Sciatic nerve (tissue), 2 donors: Measurements from ENCODE around the gene DDA1. TPM values are rescaled to one million over a fixed set of nuclear protein-coding genes. Genes with fewer than 3 reads are reported as not detected.
"Not testable (repeated sequence)": the region's sequence is repeated elsewhere in the genome, so short reads cannot be mapped to it uniquely, and the experiment has no call there.

ENCODE experiments used
- ATAC-seq: fragments of 200-7000 bp; cut with Tn5 transposase; one replicate; pipeline ENCODE4 v1.9.1; 2020; ENCODE audit warnings: mild to moderate bottlenecking, moderate library complexity
- DNase-seq: peaks from one replicate; pipeline ENCODE4 v3.0.0-alpha.2; 2020; ENCODE audit warnings: low spot score
- intact Hi-C: fragments of 100-400 bp; cut with DNase I; formaldehyde crosslinking; loops from one replicate; pipeline ENCODE4 v1.14.2; 2022
- total RNA-seq: library from RNA; stranded (reverse); fragmentation: NEBNext Ultra II Directional; extraction: Animal tissue kit (Norgen Biotek cat#: 25700); gene quantifications from one replicate; pipeline ENCODE4 v1.2.1, GENCODE V29; 2021
- donor health status: DM: no; HTN: no; CAD: no.
- donor health status: DM: no; HTN: no; CAD: no.

The DDA1 gene
- total RNA-seq = 29.4 TPM

GRCh38 chr19:17309198-17309964 lies at the start of gene DDA1:
Gene DDA1, plus strand, starts transcription at chr19:17309563. Its CDS starts 92 bp downstream, at chr19:17309655.
- intact Hi-C loops = no loop called here
- peak; percentile 99 for DNase-seq
- ATAC-seq = peak; percentile 93

DNA sequence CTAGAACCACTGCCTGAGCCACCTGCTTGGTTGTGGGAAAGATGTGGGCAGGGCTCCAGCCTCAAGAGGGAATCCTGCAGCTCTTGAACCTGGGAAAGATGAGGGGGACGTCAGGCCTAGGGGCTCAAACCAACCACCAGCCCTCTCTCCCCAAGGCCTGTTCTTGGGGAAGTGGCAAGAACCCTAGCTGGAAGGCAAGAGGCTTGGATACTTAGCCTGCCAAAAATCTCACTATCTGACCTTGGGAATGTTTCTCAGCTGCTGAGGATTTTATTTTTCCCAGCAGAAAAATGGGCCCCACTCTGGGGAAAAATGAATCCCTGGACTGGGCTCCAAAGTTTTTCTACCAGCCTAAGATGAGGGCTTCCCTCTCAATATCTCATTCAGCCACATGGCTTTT lies 49.4 kb upstream of the DDA1 start:
- no peak for ATAC-seq
- DNase-seq = no peak
- intact Hi-C loops = no loop called here

- peak; percentile 82 for ATAC-seq
- DNase-seq = peak; percentile 88
- intact Hi-C loops = no loop called here
These were observed 48.5 kb upstream of the DDA1 start for GRCh38 chr19:17260842-17261325.

DNA sequence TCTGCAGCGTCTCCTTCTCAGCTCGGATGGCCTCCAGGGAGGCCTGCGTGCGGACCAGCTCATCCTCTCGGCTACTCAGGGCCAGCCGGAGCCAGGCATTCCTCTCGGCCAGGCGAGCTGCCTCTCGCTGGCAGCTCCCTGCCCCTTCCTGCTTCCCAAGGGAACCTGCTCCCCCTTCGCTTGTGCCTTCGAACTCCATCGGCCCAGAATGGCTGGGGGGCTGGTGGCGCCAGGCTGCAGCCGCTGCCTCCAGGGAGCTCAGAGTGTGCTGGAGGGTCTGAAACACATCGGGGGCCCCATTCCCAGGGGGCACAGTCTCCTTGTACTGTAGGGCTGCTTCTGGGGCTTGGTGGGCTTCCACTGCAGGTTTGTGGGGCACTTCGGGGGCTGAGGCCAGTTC lies 46.8 kb upstream of the DDA1 start:
- DNase-seq (no peak), ATAC-seq (no peak)
- intact Hi-C loops = no loop called here

GRCh38 chr19:17263712-17264640 lies 45.4 kb upstream of the DDA1 start:
- ATAC-seq = no peak
- intact Hi-C loops = no loop called here
- no peak for DNase-seq

DNA sequence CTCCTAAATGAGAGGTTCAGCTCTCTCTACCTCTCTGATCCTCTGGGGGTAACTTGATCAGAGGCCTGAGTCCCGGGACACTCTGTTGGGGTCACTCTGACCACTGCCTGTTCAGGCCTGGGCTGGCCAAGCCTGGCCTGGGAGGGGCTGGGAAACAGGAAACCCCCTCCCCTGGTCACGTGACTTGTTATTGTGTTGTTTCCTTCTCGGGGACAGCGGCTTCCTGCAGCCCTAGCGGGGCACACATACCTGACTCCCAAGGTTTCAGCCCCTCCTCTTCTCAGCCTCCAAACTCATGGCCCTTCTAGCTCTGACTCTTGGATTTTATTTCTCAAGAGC lies 44.8 kb upstream of the DDA1 start, which contains the start of gene USHBP1:
Gene USHBP1 (minus strand): TSS at position 105 of the 339 bp plus-strand sequence. CDS start 446 bp downstream, outside the sequence.
- ATAC-seq (no peak), DNase-seq (no peak)
- intact Hi-C loops = no loop called here

DNA sequence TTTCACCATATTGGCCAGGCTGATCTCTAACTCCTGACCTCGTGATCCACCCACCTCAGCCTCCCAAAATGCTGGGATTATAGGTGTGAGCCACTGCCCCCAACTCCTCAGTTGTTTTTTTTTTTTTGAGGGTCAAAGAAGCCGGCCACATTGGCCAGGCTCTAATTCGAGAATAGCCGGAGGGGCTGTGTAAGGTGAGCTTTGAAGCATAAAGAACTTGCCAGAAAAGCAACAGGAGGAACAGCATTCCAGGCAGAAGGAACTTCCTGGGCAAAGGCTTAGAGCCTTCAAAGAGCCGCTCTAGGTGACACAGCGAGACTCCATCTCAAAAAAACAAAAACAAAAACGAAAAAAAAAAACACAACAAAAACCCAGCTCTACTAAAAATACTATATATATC lies 43.3 kb upstream of the DDA1 start:
- ATAC-seq (no peak), DNase-seq (no peak)
- intact Hi-C loops = no loop called here

DNA sequence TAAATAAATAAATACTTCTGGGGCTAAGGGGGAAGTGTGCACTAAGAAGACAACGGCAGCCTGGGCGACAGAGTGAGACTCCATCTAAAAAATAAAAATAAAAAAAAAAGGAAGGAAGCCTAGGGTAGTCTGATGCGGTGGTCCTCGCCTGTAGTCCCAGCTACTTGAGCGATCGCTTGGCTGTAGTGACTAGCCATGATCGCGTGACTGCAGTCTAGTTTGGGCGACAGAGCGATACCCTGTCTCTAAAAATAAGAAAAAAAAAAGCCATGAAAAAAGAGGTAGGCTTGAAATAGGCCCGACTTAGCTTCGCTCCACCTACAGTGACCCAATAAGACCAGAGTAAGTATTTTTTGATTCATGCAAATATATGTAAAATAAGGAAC lies 42.8 kb upstream of the DDA1 start:
- ATAC-seq = peak; percentile 3
- intact Hi-C loops = no loop called here
- no peak for DNase-seq

DNA sequence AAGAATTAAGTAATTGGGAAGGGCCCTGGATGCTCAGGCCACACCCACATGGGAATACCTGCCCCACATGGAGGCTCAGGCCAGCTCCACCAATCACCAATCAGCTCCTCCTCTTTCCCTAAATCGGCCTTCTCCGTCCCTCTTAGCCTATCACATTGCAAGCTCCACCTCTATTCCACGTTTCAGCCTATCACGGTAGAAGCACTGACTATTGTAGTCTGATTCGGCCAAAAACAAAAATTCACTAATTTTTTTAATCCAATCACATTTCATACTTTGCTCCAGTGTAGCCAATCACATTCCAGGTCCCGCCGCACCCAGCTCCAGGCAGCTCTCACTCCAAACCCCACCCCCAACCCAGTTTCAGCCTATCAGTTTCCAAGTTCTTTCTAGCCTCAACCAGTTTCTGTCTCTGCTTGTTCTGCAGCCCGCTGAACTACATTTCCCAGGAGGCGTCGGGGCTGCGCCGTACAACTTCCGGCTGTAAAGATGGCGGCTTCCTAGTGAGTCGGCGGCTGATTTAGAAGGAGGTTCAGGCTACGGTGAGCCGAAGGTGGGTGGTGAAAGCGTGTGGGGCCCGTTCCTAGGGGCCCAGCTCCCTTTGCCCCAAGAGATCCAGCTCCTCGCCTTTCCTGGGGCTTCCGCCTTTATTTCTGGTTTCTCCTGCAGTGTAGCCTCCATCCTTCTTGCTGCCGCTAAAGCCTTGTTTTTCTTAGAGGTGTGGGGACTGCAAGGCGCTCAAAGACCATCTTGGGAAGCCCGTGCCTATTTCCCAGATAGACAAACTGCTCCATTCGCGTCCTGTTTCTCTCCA lies 42.2 kb upstream of the DDA1 start, which contains the start of gene BABAM1:
Gene BABAM1 (plus strand): TSS at position 469 of the 814 bp plus-strand sequence. CDS start 1,364 bp downstream, outside the sequence.
- peak; percentile 95 for DNase-seq
- peak; percentile 99 for ATAC-seq
- intact Hi-C loops = no loop called here

GRCh38 chr19:17268754-17269153 lies 40.6 kb upstream of the DDA1 start:
- DNase-seq (no peak), ATAC-seq (no peak)
- intact Hi-C loops = no loop called here

DNA sequence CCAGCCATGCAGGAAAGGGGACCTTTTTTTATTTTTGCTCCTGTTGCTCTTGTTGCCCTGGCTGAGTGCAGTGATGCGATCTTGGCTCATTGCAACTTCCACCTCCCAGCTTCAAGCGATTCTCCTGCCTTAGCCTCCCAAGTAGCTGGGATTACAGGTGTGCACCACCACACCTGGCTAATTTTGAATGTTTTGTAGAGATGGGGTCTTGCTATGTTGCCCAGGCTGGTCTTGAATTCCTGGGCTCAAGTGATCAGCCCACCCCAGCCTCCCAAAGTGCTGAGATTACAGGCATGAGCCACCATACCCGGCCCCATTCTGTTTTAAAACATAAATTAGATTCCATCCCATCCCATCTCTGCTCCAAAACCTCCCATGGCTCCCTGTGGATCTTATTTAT lies 34.5 kb upstream of the DDA1 start:
- DNase-seq, ATAC-seq: not testable (repeated sequence)
- intact Hi-C loops = loop anchor here (10.0 kb wide), 1 partner anchor 70 kb away; no protein-coding TSS in a partner anchor

DNA sequence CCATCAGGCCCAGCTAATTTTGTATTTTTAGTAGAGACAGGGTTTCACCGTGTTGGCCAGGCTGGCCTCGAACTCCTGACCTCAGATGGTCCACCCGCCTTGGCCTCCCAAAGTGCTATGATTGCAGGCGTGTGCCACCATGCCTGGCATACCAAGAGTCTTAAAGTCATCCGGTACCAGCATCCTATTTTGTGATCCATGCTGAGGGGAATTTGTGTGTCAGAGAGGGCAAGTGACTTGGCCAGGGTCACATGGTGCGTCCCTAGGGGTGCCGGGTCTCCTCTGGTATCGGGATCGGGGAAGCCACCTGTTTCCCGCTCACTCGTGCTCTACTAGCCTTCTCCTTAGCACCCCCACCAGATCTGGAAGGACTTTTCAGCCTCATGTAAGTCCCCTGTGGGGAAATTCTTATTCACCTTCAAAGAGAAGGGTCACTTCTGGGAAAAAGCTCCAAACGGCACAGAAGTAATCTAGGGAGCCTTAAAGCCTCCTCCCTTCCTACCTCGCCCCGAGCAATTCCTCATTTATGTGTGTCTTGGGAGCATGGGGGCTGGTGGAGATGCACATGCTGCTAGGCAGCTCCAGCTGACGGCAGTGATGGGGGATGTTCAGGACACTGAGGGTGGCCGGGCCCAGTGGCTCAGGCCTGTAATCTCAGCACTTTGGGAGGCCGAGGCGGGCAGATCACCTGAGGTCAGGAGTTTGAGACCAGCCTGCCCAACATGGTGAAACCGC lies 33.8 kb upstream of the DDA1 start:
- intact Hi-C loops = loop anchor here (10.0 kb wide), 1 partner anchor 71 kb away; no protein-coding TSS in a partner anchor
- DNase-seq (no peak), ATAC-seq (no peak)

- intact Hi-C loops = loop anchor here (10.0 kb wide), 1 partner anchor 75 kb away; no protein-coding TSS in a partner anchor
- no peak for DNase-seq
- ATAC-seq = no peak
These were observed 29.9 kb upstream of the DDA1 start for GRCh38 chr19:17279436-17279835.

DNA sequence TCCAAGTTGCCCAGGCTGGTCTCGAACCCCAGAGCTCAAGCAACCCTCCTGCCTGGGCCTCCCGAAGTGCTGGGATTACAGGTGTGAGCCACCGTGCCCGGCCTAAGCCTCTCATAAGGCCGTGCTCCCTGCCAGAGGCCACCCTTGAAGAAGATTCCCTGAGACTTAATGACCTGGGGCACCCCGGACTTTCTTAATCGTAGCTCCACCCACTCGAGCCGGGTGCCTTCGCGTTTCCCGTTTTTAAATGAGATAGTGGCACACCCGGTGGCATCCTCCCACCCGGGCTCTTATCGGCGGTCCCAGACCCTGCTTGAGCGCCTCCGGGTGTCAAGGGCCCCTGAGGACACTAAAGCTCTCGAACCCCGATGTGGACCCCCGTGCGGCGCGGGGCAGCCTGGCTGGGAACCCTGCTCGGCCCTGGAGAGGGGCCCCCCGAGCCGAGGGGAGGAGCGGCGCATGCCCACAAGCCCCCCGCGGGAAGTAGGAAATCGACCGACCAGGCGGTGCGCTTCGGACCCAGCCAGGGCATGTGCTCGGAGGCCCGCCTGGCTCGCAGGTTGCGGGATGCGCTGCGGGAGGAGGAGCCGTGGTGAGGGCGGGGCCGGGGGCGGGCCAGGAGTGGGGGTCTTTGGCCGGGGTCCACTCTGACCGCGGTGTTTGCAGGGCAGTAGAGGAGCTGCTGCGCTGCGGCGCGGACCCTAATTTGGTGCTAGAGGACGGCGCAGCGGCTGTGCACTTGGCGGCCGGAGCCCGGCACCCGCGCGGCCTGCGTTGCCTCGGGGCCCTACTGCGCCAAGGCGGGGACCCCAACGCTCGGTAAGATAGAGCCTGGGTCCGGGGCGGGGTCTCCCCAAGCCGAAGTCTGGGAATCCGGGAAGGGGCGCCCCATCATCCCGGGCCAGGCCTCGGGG lies 27.7 kb upstream of the DDA1 start, which contains the start of gene ANKLE1:
Gene ANKLE1 (plus strand): TSS at position 511 of the 914 bp plus-strand sequence. CDS start 20 bp downstream, at position 531.
- DNase-seq (no peak), ATAC-seq (peak; percentile 13)
- intact Hi-C loops = loop anchor here (5.0 kb wide), 1 partner anchor 214 kb away; no protein-coding TSS in a partner anchor

DNA sequence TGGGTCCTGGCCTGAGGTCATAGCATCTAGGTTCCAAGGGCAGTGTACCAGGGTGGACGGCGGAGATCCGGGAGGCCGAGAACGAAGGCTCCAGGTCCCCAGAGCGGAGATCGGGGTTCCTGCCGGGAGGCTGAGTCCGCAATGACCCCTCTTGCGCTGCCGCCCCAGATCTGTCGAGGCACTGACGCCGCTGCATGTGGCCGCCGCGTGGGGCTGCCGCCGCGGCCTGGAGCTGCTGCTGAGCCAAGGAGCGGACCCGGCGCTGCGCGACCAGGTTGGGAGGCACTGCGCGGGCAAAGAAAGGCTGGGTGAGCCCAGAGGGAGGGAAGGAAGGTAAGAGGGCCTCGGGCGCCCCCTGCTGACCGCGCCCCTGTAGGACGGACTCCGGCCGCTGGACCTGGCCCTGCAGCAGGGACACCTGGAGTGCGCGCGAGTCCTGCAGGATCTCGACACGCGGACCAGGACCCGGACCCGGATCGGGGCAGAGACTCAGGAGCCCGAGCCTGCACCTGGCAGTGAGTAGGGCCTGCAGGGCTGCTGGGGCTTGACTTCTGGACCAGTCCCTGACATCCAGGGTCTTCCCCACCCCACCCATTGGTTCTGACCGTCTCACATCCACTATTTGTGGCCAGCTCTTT lies 26.8 kb upstream of the DDA1 start:
- DNase-seq = peak; percentile 88
- ATAC-seq = peak; percentile 93
- intact Hi-C loops = loop anchor here (5.0 kb wide), 1 partner anchor 215 kb away; no protein-coding TSS in a partner anchor

GRCh38 chr19:17283504-17283996 lies 25.8 kb upstream of the DDA1 start:
- ATAC-seq (no peak), DNase-seq (no peak)
- intact Hi-C loops = loop anchor here (5.0 kb wide), 1 partner anchor 216 kb away; no protein-coding TSS in a partner anchor
